Cardiac muscle cell (in vitro differentiated cells and primary cell): Measurements from ENCODE around the gene CHRM2. TPM values are rescaled to one million over a fixed set of nuclear protein-coding genes. Genes with fewer than 3 reads are reported as not detected.
A peak's percentile ranks its signal among the peaks of the same experiment; 100 is the strongest.

Experiments
- DNase-seq, 2 donors: peaks; one replicate each; pipeline versions ENCODE4 v3.0.0 to v3.0.0-alpha.2; 2010 to 2017; ENCODE audit warnings: low read depth in 1 of 2, low spot score in 1 of 2
- H3K27ac ChIP-seq: fragments of 200-600 bp; sonication (generic); 2 replicates; pipeline ENCODE4 v1.5.1; 2016
- H3K27me3 ChIP-seq: fragments of 200-600 bp; sonication (generic); 2 replicates; pipeline ENCODE4 v1.6.0; 2016; ENCODE audit warnings: control low read depth
- H3K36me3 ChIP-seq: fragments of 200-600 bp; sonication (generic); 2 replicates; pipeline ENCODE4 v1.5.1; 2016; ENCODE audit warnings: control low read depth
- H3K4me1 ChIP-seq: fragments of 200-600 bp; sonication (generic); 2 replicates; pipeline ENCODE4 v1.8.1; 2017; ENCODE audit warnings: low read depth, mild to moderate bottlenecking, mixed run types
- H3K4me3 ChIP-seq: fragments of 200-600 bp; sonication (generic); 2 replicates; pipeline ENCODE4 v1.5.1; 2016; ENCODE audit warnings: mild to moderate bottlenecking
- H3K9me3 ChIP-seq: fragments of 200-600 bp; sonication (generic); 2 replicates; pipeline ENCODE4 v1.5.1; 2017; ENCODE audit warnings: low read depth, mild to moderate bottlenecking, control low read depth
- CTCF ChIP-seq: IDR thresholded peaks from 2 replicates; pipeline ENCODE4 v1.5.1; 2012; ENCODE audit warnings: low read depth, mild to moderate bottlenecking, low read length
- polyA plus RNA-seq: library from polyadenylated mRNA; unstranded; fragments of >200 nt; fragmentation: Nextera tagmentation; extraction: Ambion mirVana; gene quantifications from 2 replicates; pipeline ENCODE4 v1.2.1, GENCODE V29; 2016
- total RNA-seq: library from RNA; depleted of rRNA; stranded (reverse); fragments of >200 nt; gene quantifications from 2 replicates; pipeline ENCODE4 v1.2.3, GENCODE V29; 2016

The CHRM2 gene
- total and polyA plus RNA-seq, 2 experiments from 2014 or later, result 37.5 to 75.3 TPM

GRCh38 chr7:137003566-137003965 is 135.1 kb downstream of the CHRM2 start:
- Histone ChIP-seq H3K36me3 (peaks cover 10% of the 10 kb centered on the region), H3K9me3 (no peaks in the 10 kb centered on the region), H3K27me3 (no peaks in the 10 kb centered on the region), H3K27ac (no peak overlapping the region), H3K4me3 (no peak overlapping the region), H3K4me1 (peaks cover 37% of the 10 kb centered on the region)
- DNase-seq, result no peak
- no peak for TF ChIP-seq CTCF

DNA sequence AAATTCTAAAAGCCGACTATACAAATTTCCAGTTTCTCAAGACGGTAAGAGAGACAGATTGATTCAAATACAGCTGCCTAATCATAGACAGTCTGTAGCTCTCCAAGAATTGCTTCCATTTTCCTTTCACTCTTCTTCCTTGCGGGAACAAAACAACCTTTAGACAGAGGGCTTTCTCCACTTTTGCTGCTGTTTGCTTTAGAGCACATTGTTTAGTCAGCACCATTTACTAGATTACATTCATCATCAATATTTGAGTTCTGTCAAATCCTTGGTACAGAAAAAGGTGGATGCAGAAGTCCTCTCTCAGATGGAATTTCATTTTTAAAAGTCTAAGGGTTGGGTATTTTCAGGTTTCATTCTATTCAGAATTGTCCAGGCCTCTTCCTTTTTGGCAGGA is 137.4 kb downstream of the CHRM2 start:
- Histone ChIP-seq H3K36me3 (peaks cover 10% of the 10 kb centered on the region), H3K27me3 (no peaks in the 10 kb centered on the region), H3K9me3 (no peaks in the 10 kb centered on the region), H3K4me3 (no peak overlapping the region), H3K4me1 (peaks cover 39% of the 10 kb centered on the region), H3K27ac (peak overlapping the region; percentile 70)
- TF ChIP-seq CTCF, result no peak
- no peak for DNase-seq

DNA sequence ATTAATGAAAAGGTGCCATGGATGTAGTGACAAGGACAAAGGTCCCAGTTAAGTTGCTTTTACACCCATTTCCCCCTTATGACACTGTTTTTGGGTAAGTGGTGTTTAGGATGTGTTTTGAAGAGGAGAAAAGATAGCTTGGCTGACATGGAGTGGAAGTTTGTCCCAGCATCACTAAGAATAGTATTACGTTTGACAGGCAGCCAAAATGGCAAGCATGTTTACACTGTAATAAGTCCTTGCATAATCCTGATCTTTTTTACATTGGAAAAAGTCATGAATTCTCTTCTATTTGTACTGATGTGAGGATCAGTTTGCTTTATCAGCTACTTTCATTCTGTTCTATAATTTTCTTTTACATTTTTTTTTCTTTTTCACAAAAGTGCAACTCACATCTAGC is 137.8 kb downstream of the CHRM2 start:
- Histone ChIP-seq H3K9me3 (no peaks in the 10 kb centered on the region), H3K4me3 (no peak overlapping the region), H3K36me3 (peaks cover 10% of the 10 kb centered on the region), H3K4me1 (peaks cover 39% of the 10 kb centered on the region), H3K27me3 (no peaks in the 10 kb centered on the region), H3K27ac (peak overlapping the region; percentile 70)
- no peak for TF ChIP-seq CTCF
- peak in 1 of 2 donors; percentile 49 for DNase-seq

DNA sequence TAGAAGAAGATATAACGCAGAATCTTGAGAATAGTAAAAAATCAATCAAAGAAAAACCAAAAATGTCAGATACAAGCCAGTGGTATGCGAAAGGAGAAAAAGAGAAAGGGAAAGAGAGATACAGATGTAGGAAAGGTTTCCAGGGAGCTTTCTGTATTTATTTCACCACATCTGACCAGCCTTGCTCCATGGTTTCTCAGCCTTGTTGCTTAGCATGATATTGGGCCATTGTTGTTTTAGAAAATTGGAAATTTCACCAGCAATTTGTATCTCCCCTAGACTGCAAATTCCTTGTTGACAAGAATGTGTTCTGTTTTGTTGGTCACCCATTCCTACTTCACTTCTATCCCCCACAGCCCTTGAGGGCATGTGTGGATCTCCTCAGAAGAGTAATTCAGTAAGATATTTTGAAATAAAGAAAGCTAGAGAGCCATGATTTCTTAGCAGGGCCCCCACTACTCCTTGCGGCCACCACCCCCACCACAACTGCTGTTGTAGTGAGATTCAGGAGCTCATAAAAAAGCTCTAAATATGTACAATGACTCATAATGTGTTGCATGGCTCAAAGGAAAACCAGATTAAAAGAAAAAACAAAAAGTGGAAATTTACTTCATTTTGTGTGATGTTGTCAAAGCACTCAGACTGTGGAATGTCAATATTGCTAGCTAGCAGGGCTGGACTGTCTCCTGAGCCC is 138.7 kb downstream of the CHRM2 start:
- no peak for TF ChIP-seq CTCF
- DNase-seq, result no peak
- Histone ChIP-seq H3K4me3 (no peak overlapping the region), H3K9me3 (no peaks in the 10 kb centered on the region), H3K4me1 (peaks cover 39% of the 10 kb centered on the region), H3K27ac (peak overlapping the region; percentile 70), H3K27me3 (no peaks in the 10 kb centered on the region), H3K36me3 (peaks cover 6% of the 10 kb centered on the region)

DNA sequence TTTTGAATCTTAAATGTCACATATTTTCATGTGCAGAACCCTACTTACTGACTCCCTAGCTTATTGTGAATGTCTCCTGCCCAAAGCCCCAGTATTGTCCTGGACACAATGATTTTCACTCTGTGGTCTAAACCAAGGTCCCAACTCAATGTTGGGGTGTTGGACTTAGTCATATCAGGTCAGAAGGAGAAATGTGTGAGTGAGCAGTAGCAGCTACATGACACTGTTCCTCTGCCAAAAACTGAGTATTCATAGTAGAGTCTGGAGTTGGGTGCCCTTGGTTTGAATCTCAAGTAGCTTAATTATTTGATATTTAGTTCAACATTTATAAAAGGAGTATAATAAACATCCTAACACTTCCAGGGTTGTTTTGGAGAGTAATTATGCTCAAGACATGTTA is 141.0 kb downstream of the CHRM2 start:
- Histone ChIP-seq H3K4me1 (peaks cover 39% of the 10 kb centered on the region), H3K36me3 (no peaks in the 10 kb centered on the region), H3K4me3 (no peak overlapping the region), H3K27ac (no peak overlapping the region), H3K27me3 (no peaks in the 10 kb centered on the region), H3K9me3 (no peaks in the 10 kb centered on the region)
- TF ChIP-seq CTCF, result no peak
- DNase-seq, result no peak

DNA sequence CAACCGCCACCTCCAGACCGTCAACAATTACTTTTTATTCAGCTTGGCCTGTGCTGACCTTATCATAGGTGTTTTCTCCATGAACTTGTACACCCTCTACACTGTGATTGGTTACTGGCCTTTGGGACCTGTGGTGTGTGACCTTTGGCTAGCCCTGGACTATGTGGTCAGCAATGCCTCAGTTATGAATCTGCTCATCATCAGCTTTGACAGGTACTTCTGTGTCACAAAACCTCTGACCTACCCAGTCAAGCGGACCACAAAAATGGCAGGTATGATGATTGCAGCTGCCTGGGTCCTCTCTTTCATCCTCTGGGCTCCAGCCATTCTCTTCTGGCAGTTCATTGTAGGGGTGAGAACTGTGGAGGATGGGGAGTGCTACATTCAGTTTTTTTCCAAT is 146.6 kb downstream of the CHRM2 start:
- Histone ChIP-seq H3K4me3 (no peak overlapping the region), H3K36me3 (peaks cover 11% of the 10 kb centered on the region), H3K4me1 (no peaks in the 10 kb centered on the region), H3K27ac (peak overlapping the region; percentile 25), H3K9me3 (no peaks in the 10 kb centered on the region), H3K27me3 (no peaks in the 10 kb centered on the region)
- TF ChIP-seq CTCF, result no peak
- DNase-seq, result no peak
